Stimulated activated CD8-positive, alpha-beta memory T cell treated with anti-CD3 and anti-CD28 coated beads, Interleukin-12 subunit alpha, Interleukin-12 subunit beta, amount 100 ng/mL, for 1 hour (primary cell): ENCODE data around the gene KCNG3.

ENCODE experiments used
- DNase-seq: peaks from one replicate; pipeline ENCODE4 v3.0.0-alpha.2; 2020; ENCODE audit warnings: low read depth

Gene KCNG3

DNA sequence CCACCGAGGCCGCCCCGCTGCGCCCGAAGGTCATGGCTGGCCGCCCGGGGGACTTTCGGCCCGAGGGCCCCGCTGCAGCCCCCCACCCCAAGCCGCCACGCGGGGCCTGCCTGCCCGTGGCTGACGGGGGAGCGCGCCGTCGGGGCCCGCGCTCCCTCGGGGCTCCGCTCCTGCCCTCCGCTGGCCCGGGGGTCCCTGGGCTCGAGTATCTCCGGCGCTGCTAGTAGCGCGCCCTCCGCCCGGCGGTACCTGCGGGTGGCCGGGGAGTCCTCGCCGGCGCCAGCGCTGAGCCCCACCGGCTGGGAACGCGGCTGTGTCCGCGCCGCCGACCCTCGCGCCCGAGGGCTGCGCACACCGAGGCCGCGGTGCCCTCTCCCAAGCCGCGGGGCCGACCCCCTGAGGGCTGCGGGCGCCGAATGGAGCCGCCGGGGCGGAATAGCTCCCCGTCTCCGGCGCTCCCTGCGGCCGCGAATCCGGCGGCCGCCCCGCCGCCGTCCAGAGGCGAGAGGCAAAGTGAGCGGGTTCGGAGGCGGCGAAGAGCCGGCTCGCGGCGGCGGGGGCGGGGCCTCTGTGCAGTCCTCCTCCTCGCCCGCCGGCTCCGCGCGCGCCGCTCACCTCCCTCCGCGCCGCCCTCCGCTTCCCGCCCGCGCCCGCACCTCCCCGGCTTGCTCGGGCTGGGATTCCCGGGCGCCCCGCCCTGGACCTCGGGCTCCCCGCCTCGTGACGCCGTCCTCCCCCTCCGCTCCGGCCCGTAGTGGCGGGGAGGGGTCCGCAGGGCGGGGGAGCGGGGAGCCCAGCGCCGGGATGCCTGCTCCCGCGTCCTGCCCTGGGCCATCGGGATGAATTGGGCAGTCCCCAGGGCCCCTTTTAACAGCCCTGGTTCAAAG lies at the start of gene KCNG3:
Gene KCNG3, minus strand, starts transcription at position 515 of the 887 bp plus-strand sequence. Its CDS starts 481 bp downstream, at position 34.
- DNase-seq: peak; percentile 47

DNA sequence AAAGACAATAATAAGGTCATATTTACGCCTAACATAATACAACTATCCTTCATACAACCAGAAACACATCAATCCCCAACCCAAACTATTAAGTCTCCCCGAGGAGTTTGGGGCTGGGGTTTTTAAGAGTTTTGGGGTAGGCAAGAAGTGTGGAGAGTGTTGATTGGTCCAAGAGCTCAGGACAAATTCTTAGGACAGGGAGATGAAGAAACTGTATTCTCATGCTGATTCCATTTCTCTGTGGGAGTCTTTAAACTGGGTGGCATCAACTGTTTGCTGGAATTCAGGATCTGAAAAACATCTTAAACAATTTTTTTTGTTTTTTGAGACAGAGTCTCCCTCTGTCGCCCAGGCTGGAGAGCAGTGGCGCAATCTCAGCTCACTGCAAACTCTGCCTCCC lies 49.1 kb upstream of the KCNG3 start:
- no peak for DNase-seq

- no peak for DNase-seq
Measured at GRCh38 chr2:42537493-42537892, 43.7 kb upstream of the KCNG3 start.

GRCh38 chr2:42532397-42532796 lies 38.6 kb upstream of the KCNG3 start:
- DNase-seq: no peak

- DNase-seq: no peak
Measured at GRCh38 chr2:42523341-42523740, 29.6 kb upstream of the KCNG3 start.

DNA sequence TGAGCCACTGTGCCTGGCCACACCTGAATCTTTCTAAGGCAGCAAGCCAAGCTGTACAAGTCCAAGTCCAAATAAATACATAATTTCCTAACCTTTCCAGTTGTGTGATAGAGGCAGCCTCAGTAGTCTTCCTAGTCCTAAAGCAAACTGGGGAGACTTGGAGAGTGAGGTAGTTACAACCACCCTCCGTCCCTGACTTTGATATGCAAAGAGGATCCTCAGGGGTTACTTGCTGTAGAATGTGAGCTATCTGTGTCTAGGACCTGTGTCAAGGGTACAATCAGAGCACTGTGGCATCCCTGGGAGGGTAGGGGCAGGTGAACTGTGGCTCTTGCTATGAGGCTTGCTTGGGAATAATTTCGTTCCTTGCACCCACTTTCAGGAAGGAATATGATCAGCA lies 28.3 kb upstream of the KCNG3 start:
- no peak for DNase-seq

- DNase-seq: no peak
Measured at GRCh38 chr2:42519624-42520023, 25.8 kb upstream of the KCNG3 start.

DNA sequence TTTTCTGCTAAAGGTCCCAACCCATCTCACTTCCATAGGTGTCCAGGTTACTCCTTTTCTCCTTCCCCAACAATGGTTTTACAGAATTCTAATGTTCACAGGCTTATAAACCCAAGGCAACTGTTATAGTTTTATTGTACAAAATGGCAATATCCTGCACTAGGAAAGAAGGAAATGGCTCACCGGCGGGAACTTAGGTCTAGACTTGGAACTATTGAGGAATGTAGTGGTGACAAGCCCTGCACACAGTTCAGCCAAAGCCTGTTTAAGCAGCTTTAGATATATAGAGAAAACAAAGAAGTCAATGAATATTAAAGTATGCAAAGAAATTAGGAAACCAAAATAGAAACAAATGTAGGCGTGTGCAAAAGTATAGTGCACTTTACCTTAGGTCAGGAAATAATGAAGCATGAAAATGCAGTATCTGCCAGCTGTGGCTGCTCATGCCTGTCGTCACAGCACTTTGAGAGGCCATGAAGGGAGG lies 22.7 kb upstream of the KCNG3 start:
- no peak for DNase-seq

DNA sequence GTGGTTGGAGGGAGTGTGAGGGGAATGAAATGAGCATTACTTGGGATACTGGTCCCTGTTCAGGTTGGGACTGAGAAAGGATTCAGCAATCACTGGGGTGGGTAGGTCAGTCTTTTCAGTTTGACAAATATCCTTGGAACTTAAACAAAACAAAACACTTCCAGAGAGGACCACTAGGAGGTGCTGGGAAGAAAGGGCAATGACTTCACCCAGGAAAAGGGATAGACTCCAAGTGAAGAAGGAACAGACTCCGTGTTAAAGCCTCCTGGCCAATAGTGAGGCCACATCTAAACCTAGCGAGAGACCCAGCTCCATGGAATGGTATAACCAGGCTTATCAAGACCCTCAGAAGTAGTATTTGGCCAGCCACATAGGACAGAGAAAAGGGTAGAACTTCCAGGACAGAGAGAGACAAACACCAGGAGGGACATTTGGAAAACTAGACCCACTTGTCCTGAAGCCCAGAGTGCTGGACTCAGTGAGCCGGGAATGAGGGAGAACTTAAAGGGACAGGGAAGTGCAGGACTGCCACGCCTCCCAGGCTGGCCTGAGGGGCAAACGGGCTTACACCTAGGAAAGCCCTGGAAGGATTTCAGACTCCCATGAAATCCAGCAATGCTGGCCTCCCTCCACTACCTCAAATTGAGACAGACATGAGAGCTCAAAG lies 19.6 kb upstream of the KCNG3 start:
- DNase-seq: no peak

GRCh38 chr2:42510608-42511243 lies 16.9 kb upstream of the KCNG3 start:
- no peak for DNase-seq

DNA sequence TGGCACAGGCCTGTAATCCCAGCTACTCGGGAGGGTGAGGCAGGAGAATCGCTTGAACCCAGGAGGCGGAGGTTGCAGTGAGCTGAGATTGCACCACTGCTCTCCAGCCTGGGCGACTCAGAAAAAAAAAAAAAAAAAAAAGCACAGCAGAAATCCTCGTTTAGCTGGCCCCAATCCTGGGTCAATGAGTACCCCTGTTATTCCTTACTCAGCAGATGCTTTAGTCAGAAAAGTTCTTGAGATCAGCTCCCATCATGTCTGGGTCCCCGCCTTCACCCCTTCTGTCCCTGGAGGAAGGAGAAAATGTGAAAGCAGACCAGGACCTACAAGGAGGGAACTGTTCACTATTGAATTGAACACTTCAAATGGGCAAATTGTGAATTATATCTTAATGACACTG lies 16.4 kb upstream of the KCNG3 start:
- no peak for DNase-seq

DNA sequence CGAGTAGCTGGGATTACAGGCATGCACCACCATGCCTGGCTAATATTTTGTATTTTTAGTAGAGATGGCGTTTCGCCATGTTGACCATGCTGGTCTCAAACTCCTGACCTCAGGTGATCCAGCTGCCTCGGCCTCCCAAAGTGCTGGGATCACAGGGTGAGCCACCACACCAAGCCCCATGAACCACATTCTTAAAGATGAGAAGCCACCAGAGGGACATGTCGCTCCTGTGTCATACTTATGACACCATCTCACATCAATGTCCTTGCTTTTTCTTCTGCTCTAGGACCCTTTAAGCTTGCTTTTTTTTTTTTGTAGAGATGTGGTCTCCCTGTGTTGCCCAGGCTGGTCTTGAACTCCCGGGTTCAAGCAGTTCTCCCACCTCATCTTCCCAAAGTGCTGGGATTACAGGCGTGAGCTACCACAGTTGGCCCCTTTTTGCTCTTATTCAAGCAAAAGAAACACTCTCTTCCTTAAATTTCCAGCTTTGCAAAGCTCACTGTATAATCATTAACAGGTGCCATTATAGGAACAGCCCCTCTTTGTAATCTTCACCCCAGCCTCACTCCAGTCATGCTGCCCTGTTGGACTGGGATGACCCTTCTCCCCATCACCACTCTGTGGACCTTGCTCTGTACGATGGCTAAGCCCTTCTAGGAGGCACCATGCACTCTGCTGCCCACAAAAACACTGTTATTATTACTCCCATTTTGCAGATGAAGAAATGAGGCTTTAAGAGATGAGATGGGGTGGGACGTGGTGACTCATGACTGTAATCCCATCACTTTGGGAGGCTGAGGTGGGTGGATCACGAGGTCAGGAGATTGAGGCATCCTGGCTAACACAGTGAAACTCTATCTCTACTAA lies 10.8 kb upstream of the KCNG3 start:
- DNase-seq: no peak

GRCh38 chr2:42503291-42503690 lies 9.5 kb upstream of the KCNG3 start:
- DNase-seq: no peak

DNA sequence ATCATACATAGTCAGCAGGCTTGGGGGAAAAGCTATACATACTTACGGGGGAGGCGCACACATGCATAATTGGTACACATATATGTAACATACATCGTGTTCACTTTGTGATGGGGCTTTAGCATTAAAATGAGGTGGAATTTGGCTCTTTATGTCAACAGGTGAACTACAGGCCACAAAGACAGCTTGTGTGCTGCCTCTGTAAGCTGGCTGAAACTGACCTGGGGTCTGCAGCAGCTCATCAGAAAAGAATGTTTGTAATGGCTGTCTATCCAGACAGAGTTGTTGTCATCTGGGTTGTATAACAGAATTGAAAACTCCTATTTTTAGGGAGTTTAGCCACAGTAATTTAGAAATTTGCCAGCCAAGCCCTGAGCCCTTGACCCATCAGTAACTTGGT lies 4.7 kb upstream of the KCNG3 start:
- no peak for DNase-seq

DNA sequence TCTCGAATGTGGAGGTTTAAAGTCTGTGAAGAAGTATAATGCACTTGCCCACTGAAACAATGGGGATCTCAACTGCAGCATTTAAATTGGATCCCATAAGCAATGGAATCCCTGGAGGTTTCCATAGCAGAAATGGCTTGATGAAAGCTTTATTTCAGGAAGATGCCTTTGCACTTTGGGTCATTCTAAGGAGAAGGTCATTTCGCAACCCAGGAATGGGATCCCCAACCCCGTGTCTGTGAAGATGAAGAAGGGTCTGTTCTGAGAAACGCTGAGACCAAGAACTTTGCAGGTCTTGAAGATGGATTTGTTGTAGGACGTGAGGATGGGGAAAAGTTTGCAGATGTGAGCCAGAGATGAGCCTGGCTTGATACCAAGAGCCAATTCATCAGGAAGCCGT lies 1.8 kb upstream of the KCNG3 start:
- DNase-seq: no peak

GRCh38 chr2:42495234-42495581 lies 1.4 kb upstream of the KCNG3 start:
- no peak for DNase-seq

GRCh38 chr2:42494355-42495233 lies 812 bp upstream of the KCNG3 start:
- peak; percentile 59 for DNase-seq

- no peak for DNase-seq
Measured at GRCh38 chr2:42492691-42493467, 903 bp downstream of the KCNG3 start.

DNA sequence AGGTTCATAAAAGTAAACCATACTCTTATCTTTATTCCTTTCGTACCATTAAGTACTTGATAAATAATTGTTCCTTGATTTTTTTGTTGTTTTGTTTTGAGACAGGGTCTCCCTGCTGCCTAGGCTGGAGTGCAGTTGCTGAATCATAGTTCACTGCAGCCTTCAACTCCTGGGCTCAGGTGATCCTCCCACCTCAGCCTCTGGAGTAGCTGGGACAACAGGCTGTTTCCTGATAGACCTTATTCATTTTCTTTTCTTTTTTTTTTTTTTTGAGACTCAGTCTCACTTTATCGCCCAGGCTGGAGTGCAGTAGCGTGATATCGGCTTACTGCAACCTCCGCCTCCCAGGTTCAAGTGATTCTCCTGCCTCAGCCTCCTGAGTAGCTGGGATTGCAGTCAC lies 5.5 kb downstream of the KCNG3 start:
- DNase-seq: no peak
